ENCODE data around the gene BRI3. TPM values are rescaled to one million over a fixed set of nuclear protein-coding genes. Genes with fewer than 3 reads are reported as not detected.

Gene BRI3
- total and polyA plus RNA-seq, 2 of the 13 experiments (the other 11 are each of a cell fraction or from before 2014, with no cell fraction given) = 54.0 to 103 TPM

DNA sequence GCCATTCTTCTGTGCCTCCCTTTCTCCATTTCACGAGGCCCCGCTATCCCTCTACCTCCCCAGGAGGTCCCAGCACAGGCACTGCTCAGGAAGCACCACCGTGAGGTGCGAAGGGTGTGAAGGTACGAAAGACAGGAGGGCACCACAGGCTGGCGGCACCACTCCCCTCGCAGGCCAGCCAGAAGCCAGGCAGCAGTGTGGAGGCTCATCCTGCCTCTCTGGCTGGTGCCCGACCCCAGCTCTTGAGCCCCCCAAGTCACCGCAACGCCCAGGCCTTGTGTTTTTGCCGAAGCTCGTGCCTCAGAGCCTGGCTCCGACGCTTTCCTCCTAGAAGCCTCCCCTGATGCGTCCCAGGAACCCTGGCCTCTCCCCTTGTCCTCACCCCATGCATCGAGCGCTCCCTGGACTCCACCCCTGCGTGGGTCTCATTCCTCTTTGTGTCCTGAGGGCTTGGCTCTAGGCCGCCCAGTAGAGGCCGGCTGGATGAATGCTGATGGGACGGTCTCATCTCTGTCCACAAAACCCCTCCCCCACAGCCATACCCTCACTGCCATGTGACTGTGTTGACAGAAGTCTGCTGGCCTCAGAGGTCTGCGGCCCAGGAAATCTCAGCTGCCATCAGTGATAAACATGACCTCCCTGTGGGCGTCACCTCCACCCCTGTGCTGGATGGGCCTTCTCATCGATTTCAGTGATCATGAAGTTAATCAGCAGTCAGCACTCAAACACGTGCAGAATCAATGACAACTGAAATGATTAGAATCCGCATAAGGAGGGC lies 19.3 kb downstream of the BRI3 start (continued):
- TF ChIP-seq, protein P1, sequence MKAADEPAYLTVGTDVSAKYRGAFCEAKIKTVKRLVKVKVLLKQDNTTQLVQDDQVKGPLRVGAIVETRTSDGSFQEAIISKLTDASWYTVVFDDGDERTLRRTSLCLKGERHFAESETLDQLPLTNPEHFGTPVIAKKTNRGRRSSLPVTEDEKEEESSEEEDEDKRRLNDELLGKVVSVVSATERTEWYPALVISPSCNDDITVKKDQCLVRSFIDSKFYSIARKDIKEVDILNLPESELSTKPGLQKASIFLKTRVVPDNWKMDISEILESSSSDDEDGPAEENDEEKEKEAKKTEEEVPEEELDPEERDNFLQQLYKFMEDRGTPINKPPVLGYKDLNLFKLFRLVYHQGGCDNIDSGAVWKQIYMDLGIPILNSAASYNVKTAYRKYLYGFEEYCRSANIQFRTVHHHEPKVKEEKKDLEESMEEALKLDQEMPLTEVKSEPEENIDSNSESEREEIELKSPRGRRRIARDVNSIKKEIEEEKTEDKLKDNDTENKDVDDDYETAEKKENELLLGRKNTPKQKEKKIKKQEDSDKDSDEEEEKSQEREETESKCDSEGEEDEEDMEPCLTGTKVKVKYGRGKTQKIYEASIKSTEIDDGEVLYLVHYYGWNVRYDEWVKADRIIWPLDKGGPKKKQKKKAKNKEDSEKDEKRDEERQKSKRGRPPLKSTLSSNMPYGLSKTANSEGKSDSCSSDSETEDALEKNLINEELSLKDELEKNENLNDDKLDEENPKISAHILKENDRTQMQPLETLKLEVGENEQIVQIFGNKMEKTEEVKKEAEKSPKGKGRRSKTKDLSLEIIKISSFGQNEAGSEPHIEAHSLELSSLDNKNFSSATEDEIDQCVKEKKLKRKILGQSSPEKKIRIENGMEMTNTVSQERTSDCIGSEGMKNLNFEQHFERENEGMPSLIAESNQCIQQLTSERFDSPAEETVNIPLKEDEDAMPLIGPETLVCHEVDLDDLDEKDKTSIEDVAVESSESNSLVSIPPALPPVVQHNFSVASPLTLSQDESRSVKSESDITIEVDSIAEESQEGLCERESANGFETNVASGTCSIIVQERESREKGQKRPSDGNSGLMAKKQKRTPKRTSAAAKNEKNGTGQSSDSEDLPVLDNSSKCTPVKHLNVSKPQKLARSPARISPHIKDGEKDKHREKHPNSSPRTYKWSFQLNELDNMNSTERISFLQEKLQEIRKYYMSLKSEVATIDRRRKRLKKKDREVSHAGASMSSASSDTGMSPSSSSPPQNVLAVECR (CRISPR knock-in tag; IDR thresholded peaks at IDR 0.05; ENCODE audit: borderline replicate concordance) = peak; percentile 91
- TF ChIP-seq JUND (CRISPR knock-in tag; IDR thresholded peaks at IDR 0.05) (no peak), KLF11 (CRISPR knock-in tag; IDR thresholded peaks at IDR 0.05) (no peak), FOXP1 (IDR thresholded peaks at IDR 0.05) (peak; percentile 47; the same call in 1 of the 2 replicates), FOXP1 (CRISPR knock-in tag; IDR thresholded peaks at IDR 0.05) (peak; percentile 93), NFE2 (CRISPR knock-in tag; IDR thresholded peaks at IDR 0.05) (no peak), ZNF616 (CRISPR knock-in tag; IDR thresholded peaks at IDR 0.05; ENCODE audit: low read depth) (no peak), ZEB1 (IDR thresholded peaks at IDR 0.05; ENCODE audit: insufficient replicate concordance, low read depth) (no peak), SRSF4 (IDR thresholded peaks at IDR 0.05; ENCODE audit: low read depth, low read length, poor library complexity, severe bottlenecking) (no peak), NFRKB (IDR thresholded peaks at IDR 0.05) (no peak), POLR2AphosphoS2 (IDR thresholded peaks at IDR 0.05; ENCODE audit: low read depth, low read length) (no peak), ZSCAN31 (CRISPR knock-in tag; IDR thresholded peaks at IDR 0.05; ENCODE audit: low read depth) (no peak), MAFK (conservative IDR thresholded peaks at IDR 0.05 in 1 of 2, IDR thresholded peaks at IDR 0.05 in 1 of 2; ENCODE audit: low read length in 2 of 2) (no peak)
- TF ChIP-seq, protein P2, sequence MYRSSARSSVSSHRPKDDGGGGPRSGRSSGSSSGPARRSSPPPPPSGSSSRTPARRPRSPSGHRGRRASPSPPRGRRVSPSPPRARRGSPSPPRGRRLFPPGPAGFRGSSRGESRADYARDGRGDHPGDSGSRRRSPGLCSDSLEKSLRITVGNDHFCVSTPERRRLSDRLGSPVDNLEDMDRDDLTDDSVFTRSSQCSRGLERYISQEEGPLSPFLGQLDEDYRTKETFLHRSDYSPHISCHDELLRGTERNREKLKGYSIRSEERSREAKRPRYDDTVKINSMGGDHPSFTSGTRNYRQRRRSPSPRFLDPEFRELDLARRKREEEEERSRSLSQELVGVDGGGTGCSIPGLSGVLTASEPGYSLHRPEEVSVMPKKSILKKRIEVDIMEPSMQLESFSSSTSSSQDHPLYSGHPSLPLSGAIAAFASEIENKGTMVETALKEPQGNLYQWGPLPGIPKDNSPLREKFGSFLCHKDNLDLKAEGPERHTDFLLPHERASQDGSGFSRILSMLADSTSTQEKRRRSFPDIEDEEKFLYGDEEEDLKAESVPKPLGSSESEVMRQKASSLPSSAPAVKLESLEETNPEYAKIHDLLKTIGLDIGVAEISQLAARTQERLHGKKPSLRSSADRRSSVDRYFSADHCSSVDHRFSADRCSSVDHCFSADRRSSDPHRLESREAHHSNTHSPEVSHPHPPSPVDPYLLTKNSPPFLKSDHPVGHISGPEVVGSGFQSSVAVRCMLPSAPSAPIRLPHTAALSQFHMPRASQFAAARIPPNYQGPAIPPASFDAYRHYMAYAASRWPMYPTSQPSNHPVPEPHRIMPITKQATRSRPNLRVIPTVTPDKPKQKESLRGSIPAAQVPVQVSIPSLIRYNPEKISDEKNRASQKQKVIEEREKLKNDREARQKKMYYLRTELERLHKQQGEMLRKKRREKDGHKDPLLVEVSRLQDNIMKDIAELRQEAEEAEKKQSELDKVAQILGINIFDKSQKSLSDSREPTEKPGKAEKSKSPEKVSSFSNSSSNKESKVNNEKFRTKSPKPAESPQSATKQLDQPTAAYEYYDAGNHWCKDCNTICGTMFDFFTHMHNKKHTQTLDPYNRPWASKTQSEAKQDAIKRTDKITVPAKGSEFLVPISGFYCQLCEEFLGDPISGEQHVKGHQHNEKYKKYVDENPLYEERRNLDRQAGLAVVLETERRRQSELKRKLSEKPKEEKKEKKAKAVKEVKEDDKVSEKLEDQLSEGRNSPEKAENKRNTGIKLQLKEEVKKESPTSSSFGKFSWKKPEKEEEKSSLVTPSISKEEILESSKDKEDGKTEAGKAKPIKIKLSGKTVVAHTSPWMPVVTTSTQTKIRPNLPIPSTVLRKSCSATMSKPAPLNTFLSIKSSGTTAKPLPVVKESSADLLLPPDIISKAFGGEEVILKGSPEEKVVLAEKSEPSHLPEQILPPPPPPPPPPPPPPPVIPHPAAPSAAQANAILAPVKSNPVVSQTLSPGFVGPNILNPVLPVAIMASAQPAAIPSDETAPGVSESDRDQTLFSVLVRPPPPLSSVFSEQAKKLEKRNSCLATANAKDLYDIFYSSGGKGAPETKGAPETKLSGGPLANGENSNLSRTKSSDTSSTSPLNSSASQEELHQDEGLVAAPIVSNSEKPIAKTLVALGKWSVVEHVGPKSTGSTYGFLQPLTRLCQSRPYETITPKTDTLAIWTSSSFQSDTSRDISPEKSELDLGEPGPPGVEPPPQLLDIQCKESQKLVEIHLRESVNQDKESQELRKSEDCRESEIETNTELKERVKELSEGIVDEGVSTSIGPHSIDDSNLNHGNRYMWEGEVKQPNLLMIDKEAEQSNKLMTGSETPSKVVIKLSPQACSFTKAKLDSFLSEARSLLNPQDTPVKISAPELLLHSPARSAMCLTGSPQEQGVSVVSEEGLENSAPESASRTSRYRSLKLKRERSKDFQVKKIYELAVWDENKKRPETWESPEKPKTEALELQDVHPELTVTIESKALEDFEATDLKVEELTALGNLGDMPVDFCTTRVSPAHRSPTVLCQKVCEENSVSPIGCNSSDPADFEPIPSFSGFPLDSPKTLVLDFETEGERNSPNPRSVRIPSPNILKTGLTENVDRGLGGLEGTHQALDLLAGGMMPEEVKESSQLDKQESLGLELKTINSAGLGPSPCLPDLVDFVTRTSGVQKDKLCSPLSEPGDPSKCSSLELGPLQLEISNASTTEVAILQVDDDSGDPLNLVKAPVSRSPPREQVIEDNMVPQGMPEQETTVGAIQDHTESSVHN (CRISPR knock-in tag; IDR thresholded peaks at IDR 0.05) = peak; percentile 59; the same call in 1 of the 2 replicates
- TF ChIP-seq, protein P3, sequence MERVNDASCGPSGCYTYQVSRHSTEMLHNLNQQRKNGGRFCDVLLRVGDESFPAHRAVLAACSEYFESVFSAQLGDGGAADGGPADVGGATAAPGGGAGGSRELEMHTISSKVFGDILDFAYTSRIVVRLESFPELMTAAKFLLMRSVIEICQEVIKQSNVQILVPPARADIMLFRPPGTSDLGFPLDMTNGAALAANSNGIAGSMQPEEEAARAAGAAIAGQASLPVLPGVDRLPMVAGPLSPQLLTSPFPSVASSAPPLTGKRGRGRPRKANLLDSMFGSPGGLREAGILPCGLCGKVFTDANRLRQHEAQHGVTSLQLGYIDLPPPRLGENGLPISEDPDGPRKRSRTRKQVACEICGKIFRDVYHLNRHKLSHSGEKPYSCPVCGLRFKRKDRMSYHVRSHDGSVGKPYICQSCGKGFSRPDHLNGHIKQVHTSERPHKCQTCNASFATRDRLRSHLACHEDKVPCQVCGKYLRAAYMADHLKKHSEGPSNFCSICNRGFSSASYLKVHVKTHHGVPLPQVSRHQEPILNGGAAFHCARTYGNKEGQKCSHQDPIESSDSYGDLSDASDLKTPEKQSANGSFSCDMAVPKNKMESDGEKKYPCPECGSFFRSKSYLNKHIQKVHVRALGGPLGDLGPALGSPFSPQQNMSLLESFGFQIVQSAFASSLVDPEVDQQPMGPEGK (CRISPR knock-in tag; IDR thresholded peaks at IDR 0.05) = peak; percentile 32; the same call in 1 of the 2 replicates
